Activated CD4-positive, alpha-beta T cell treated with anti-CD3 and anti-CD28 coated beads for 36 hours (primary cell): ENCODE data around the gene ENAH. TPM values are rescaled to one million over a fixed set of nuclear protein-coding genes. Genes with fewer than 3 reads are reported as not detected.

Experiments used
- ATAC-seq: fragments of 200-7000 bp; cut with Tn5 transposase; one replicate; pipeline ENCODE4 v1.10.0; 2021; ENCODE audit warnings: mild to moderate bottlenecking, moderate library complexity
- CTCF ChIA-PET: fragments of 350-600 bp; sonication (Branson Sonifier 250); formaldehyde crosslinking; loops from one replicate; lab custom pipeline; 2021; ENCODE audit warnings: antibody characterized with exemption; lab: Charles Lee
- POLR2A ChIA-PET: fragments of 350-600 bp; sonication (Branson Sonifier 250); formaldehyde crosslinking; loops from one replicate; lab custom pipeline; 2021; ENCODE audit warnings: antibody characterized with exemption, inconsistent platforms; lab: Charles Lee
- DNase-seq: peaks from one replicate; pipeline ENCODE4 v3.0.0-alpha.2; 2020
- H3K27ac Mint-ChIP-seq: one replicate; pipeline ENCODE4 v1.8.0; 2021; ENCODE audit warnings: mixed read lengths
- H3K27me3 Mint-ChIP-seq: one replicate; pipeline ENCODE4 v1.8.0; 2021; ENCODE audit warnings: mixed read lengths
- H3K36me3 Mint-ChIP-seq: one replicate; pipeline ENCODE4 v1.8.0; 2021; ENCODE audit warnings: low read depth, mixed read lengths
- H3K4me1 Mint-ChIP-seq: one replicate; pipeline ENCODE4 v1.8.0; 2021; ENCODE audit warnings: mixed read lengths
- H3K4me3 Mint-ChIP-seq: one replicate; pipeline ENCODE4 v1.8.0; 2021; ENCODE audit warnings: mild to moderate bottlenecking, moderate library complexity, mixed read lengths
- H3K9me3 Mint-ChIP-seq: one replicate; pipeline ENCODE4 v1.8.0; 2021; ENCODE audit warnings: low read depth, mixed read lengths
- intact Hi-C, 2 experiments: fragments of 100-400 bp; cut with DNase I in 1 of 2; cut with micrococcal nuclease in 1 of 2; formaldehyde crosslinking; loops; one replicate each; pipeline versions ENCODE4 v1.14.2 to v1.15.1; 2022 to 2024; cut with DNase I, micrococcal nuclease
- total RNA-seq, 2 experiments: library from RNA; stranded (reverse); gene quantifications; one replicate each; pipeline ENCODE4 v1.2.3, GENCODE V29; 2021

ENAH gene
- total RNA-seq, 2 experiments from 2014 or later = 0.62 to 0.81 TPM

GRCh38 chr1:225535280-225535679, 117.6 kb downstream of the ENAH start:
- intact Hi-C loops = no loop called here
- Mint-ChIP-seq H3K4me1 (no peaks in the 10 kb centered on the region), H3K4me3 (no peak overlapping the region), H3K9me3 (no peaks in the 10 kb centered on the region), H3K27me3 (peaks cover 18% of the 10 kb centered on the region), H3K27ac (no peak overlapping the region), H3K36me3 (no peaks in the 10 kb centered on the region)
- CTCF ChIA-PET = interaction anchor here (1.3 kb wide), 1 partner anchor 22 kb away, joined by 3 read pairs; no protein-coding TSS in a partner anchor
- no peak for ATAC-seq
- POLR2A ChIA-PET = no interaction called here
- DNase-seq = no peak

- no peak for ATAC-seq
- ChIA-PET CTCF (interaction anchor here (1.3 kb wide), 1 partner anchor 22 kb away, joined by 3 read pairs; no protein-coding TSS in a partner anchor), POLR2A (no interaction called here)
- intact Hi-C loops = no loop called here
- H3K4me3 Mint-ChIP-seq = no peak overlapping the region
- no peaks in the 10 kb centered on the region for H3K9me3 Mint-ChIP-seq
- H3K27ac Mint-ChIP-seq = no peak overlapping the region
- no peak for DNase-seq
- peaks cover 18% of the 10 kb centered on the region for H3K27me3 Mint-ChIP-seq
- H3K4me1 Mint-ChIP-seq = no peaks in the 10 kb centered on the region
- H3K36me3 Mint-ChIP-seq = no peaks in the 10 kb centered on the region
Observed at GRCh38 chr1:225534772-225535171, 118.2 kb downstream of the ENAH start.

- CTCF ChIA-PET = interaction anchor here (1.3 kb wide), 1 partner anchor 23 kb away, joined by 3 read pairs; no protein-coding TSS in a partner anchor
- intact Hi-C loops = no loop called here
Observed at GRCh38 chr1:225534135-225534534, 118.8 kb downstream of the ENAH start.

DNA sequence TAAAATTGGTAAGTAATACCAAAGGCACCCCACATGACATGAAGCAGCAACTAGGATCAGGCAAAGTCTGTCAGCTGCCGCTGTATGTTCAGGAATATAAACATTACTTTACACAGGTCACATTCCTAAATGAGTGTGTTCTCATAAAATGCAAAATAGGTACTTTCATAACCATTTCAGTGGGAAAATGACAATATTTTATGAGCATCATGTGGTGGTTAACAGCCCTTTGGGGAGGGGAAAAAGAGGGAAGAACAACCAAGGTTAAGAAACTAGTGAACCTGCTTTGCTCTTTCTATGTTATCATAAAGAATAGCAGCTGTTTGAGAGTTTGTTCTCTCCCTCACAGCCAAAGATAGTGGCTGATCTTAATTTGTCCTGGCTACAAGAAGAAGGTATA, 119.7 kb downstream of the ENAH start:
- Mint-ChIP-seq H3K4me1 (no peaks in the 10 kb centered on the region), H3K36me3 (no peaks in the 10 kb centered on the region), H3K27me3 (peaks cover 13% of the 10 kb centered on the region), H3K4me3 (no peak overlapping the region), H3K9me3 (no peaks in the 10 kb centered on the region), H3K27ac (no peak overlapping the region)
- no peak for ATAC-seq
- intact Hi-C loops = no loop called here
- ChIA-PET CTCF (no interaction called here), POLR2A (no interaction called here)
- no peak for DNase-seq

More at GRCh38 chr1:225534135-225534534, 118.8 kb downstream of the ENAH start:
- Mint-ChIP-seq H3K27me3 (peaks cover 15% of the 10 kb centered on the region), H3K4me1 (no peaks in the 10 kb centered on the region), H3K27ac (no peak overlapping the region), H3K9me3 (no peaks in the 10 kb centered on the region), H3K36me3 (no peaks in the 10 kb centered on the region), H3K4me3 (no peak overlapping the region)
- POLR2A ChIA-PET = no interaction called here
- ATAC-seq = no peak
- DNase-seq = no peak

GRCh38 chr1:225532240-225532944, 120.5 kb downstream of the ENAH start:
- DNase-seq (no peak), ATAC-seq (no peak)
- no peak overlapping the region for H3K4me3 Mint-ChIP-seq
- H3K36me3 Mint-ChIP-seq = no peaks in the 10 kb centered on the region
- no peaks in the 10 kb centered on the region for H3K9me3 Mint-ChIP-seq
- H3K4me1 Mint-ChIP-seq = no peaks in the 10 kb centered on the region
- H3K27ac Mint-ChIP-seq = no peak overlapping the region
- intact Hi-C loops = no loop called here
- ChIA-PET CTCF (interaction anchor here (0.7 to 1.0 kb wide), 2 partner anchors 9 to 51 kb away, joined by 3 to 4 read pairs; no protein-coding TSS in a partner anchor), POLR2A (no interaction called here)
- peaks cover 13% of the 10 kb centered on the region for H3K27me3 Mint-ChIP-seq

DNA sequence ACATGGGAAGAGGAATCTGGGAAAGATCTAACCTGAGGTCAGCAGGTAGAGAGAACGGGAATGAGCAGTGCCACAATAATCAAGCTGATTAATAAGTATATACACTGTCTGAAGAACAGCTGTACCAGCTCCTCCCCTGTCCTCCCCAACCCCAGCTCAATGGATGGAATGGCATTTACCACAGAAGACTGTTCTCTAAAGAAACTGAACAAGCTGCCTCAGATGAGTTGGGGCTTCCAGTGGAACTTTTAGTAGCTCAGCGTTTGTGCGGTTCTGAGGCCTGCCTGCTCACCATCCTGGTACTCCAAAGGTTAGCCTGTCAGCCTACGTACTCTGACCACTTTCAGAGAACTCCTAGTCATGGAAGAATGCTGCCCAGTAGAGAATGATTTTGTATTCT, 123.2 kb downstream of the ENAH start:
- CTCF ChIA-PET = interaction anchor here (0.7 to 1.9 kb wide), 2 partner anchors 12 to 24 kb away, joined by 3 read pairs; no protein-coding TSS in a partner anchor
- Mint-ChIP-seq H3K27ac (no peak overlapping the region), H3K36me3 (no peaks in the 10 kb centered on the region), H3K9me3 (no peaks in the 10 kb centered on the region), H3K27me3 (peaks cover 13% of the 10 kb centered on the region), H3K4me1 (no peaks in the 10 kb centered on the region), H3K4me3 (no peak overlapping the region)
- intact Hi-C loops = no loop called here
- DNase-seq (no peak), ATAC-seq (no peak)
- POLR2A ChIA-PET = no interaction called here

DNA sequence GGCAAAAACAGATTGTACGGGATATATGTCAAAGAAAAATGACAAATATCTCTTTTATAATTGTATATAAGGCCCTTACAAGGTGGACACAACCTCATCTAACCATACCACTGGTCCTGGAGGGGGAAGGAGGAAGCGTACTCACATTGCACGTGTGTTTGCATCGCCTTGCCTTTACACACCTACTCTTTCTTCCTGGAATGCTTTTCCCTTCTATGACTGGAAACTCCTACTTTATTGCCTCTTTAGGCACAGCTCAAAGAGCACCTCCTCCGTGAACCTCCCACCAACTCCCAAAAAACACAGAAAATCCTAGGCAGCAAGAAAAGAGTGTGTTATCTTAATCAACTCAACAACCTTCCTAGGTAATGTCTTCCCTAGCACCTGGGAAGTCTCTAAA, 125.3 kb downstream of the ENAH start:
- no peaks in the 10 kb centered on the region for H3K4me1 Mint-ChIP-seq
- ATAC-seq (no peak), DNase-seq (no peak)
- H3K36me3 Mint-ChIP-seq = no peaks in the 10 kb centered on the region
- peaks cover 10% of the 10 kb centered on the region for H3K27me3 Mint-ChIP-seq
- ChIA-PET POLR2A (no interaction called here), CTCF (no interaction called here)
- H3K4me3 Mint-ChIP-seq = no peak overlapping the region
- intact Hi-C loops = no loop called here
- H3K27ac Mint-ChIP-seq = no peak overlapping the region
- H3K9me3 Mint-ChIP-seq = no peaks in the 10 kb centered on the region

GRCh38 chr1:225526878-225527277, 126.0 kb downstream of the ENAH start:
- H3K9me3 Mint-ChIP-seq = no peaks in the 10 kb centered on the region
- H3K4me1 Mint-ChIP-seq = no peaks in the 10 kb centered on the region
- ChIA-PET CTCF (no interaction called here), POLR2A (no interaction called here)
- intact Hi-C loops = no loop called here
- peaks cover 8% of the 10 kb centered on the region for H3K27me3 Mint-ChIP-seq
- no peak overlapping the region for H3K27ac Mint-ChIP-seq
- DNase-seq (no peak), ATAC-seq (no peak)
- H3K4me3 Mint-ChIP-seq = no peak overlapping the region
- no peaks in the 10 kb centered on the region for H3K36me3 Mint-ChIP-seq

DNA sequence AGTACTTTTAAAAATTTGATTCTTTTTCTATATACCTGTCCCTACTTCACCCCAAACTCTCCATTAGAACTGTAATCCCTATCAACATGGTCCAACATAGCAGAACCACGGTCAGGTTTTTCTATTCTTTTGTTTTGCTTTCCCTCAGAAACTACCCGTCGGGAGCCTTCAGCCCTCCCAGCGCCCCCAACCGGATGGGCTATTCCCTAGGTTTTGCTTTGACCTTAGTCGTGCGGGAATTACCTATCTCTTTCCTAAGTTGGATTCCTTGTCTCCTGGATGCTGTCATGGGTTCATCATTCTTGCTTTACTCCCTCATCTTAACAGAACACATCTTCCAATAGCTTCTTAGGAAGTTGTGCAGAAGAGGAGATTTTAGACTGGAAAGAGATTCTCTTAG, 127.5 kb downstream of the ENAH start:
- CTCF ChIA-PET = interaction anchor here (0.8 kb wide), 1 partner anchor 1748 kb away, joined by 3 read pairs; no protein-coding TSS in a partner anchor

GRCh38 chr1:225524570-225524969, 128.4 kb downstream of the ENAH start:
- DNase-seq (no peak), ATAC-seq (no peak)
- ChIA-PET CTCF (interaction anchor here (1.2 kb wide), 1 partner anchor 28 kb away, joined by 3 read pairs; no protein-coding TSS in a partner anchor), POLR2A (no interaction called here)
- H3K36me3 Mint-ChIP-seq = no peaks in the 10 kb centered on the region
- no peaks in the 10 kb centered on the region for H3K27me3 Mint-ChIP-seq
- no peak overlapping the region for H3K27ac Mint-ChIP-seq
- intact Hi-C loops = no loop called here
- no peaks in the 10 kb centered on the region for H3K9me3 Mint-ChIP-seq
- no peak overlapping the region for H3K4me3 Mint-ChIP-seq
- no peaks in the 10 kb centered on the region for H3K4me1 Mint-ChIP-seq

More for the DNA sequence above, 127.5 kb downstream of the ENAH start:
- Mint-ChIP-seq H3K27ac (no peak overlapping the region), H3K9me3 (no peaks in the 10 kb centered on the region), H3K36me3 (no peaks in the 10 kb centered on the region), H3K4me3 (no peak overlapping the region), H3K4me1 (no peaks in the 10 kb centered on the region), H3K27me3 (no peaks in the 10 kb centered on the region)
- ATAC-seq = no peak
- POLR2A ChIA-PET = no interaction called here
- no peak for DNase-seq
- intact Hi-C loops = no loop called here

- H3K9me3 Mint-ChIP-seq = no peaks in the 10 kb centered on the region
- intact Hi-C loops = no loop called here
- H3K36me3 Mint-ChIP-seq = no peaks in the 10 kb centered on the region
- ChIA-PET CTCF (interaction anchor here (0.5 to 2.2 kb wide), 7 partner anchors 9 to 1068 kb away, joined by 3 to 10 read pairs (median 4); no protein-coding TSS in a partner anchor), POLR2A (no interaction called here)
- no peak overlapping the region for H3K4me3 Mint-ChIP-seq
- no peaks in the 10 kb centered on the region for H3K27me3 Mint-ChIP-seq
- no peak for ATAC-seq
- DNase-seq = no peak
- no peaks in the 10 kb centered on the region for H3K4me1 Mint-ChIP-seq
- no peak overlapping the region for H3K27ac Mint-ChIP-seq
Observed at GRCh38 chr1:225523263-225523950, 129.5 kb downstream of the ENAH start.
